Measurements from ENCODE around the gene CNPY1. TPM values are rescaled to one million over a fixed set of nuclear protein-coding genes. Genes with fewer than 3 reads are reported as not detected.

The CNPY1 gene
- total RNA-seq, 2 experiments from 2014 or later = not detected

DNA sequence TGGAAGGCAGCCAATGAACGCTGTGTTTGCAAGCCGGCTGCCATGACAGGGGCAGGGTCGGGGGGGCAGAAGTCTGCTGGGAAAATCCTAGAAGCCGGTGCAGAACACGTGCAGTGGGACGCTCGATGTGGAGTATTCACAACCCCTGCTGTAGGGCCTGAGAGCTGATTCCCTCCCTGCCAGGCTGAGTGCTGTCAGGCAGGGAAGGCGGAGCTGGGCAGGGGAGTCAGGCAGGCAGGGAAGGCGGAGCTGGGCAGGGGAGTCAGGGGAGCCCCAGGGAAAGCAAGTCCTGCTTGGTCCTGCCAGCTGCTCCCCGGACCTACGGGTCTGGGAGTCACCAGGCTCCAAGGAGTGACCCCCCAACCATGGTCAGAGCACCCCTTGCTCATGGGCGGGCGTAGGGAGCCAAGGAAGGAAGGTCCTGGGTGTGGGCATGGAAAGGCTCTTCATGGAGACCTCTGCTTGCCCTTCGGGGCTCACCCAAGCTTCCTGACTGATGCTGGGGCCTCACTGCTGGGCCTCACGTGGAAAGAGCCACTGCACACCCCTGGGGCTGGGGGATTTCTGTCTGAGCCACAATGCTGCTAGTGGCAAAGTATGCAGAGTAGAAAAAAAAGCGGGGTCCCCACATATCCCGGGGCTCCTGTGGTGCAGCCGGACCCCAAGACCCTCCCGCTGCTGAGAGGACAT is 4.2 kb downstream of the CNPY1 start:
- Histone ChIP-seq H3K27ac (ENCODE audit: low read depth in 1 of 2, low read length in 2 of 2) (no peak overlapping the region), H3K27me3 (ENCODE audit: control insufficient read depth in 1 of 2, insufficient read depth in 2 of 2, low read length in 2 of 2) (peaks cover 2 to 4% of the 10 kb centered on the region in 2 experiments), H3K36me3 (ENCODE audit: insufficient read depth, low read length) (no peaks in the 10 kb centered on the region), H3K4me3 (ENCODE audit: low read length) (no peak overlapping the region), H3K4me1 (ENCODE audit: insufficient read depth, low read length) (no peaks in the 10 kb centered on the region), H3K9me3 (ENCODE audit: control insufficient read depth in 1 of 2, insufficient read depth in 1 of 2, low read length in 2 of 2) (no peaks in the 10 kb centered on the region)
- Mint-ChIP-seq H3K27ac (no peak overlapping the region), H3K27me3 (peaks cover 26% of the 10 kb centered on the region), H3K9me3 (no peaks in the 10 kb centered on the region), H3K4me1 (ENCODE audit: low read depth) (no peaks in the 10 kb centered on the region), H3K4me3 (no peak overlapping the region), H3K36me3 (ENCODE audit: low read depth) (no peaks in the 10 kb centered on the region)
- ChIA-PET POLR2A (no interaction called here), CTCF (no interaction called here)
- TF ChIP-seq, protein P1, sequence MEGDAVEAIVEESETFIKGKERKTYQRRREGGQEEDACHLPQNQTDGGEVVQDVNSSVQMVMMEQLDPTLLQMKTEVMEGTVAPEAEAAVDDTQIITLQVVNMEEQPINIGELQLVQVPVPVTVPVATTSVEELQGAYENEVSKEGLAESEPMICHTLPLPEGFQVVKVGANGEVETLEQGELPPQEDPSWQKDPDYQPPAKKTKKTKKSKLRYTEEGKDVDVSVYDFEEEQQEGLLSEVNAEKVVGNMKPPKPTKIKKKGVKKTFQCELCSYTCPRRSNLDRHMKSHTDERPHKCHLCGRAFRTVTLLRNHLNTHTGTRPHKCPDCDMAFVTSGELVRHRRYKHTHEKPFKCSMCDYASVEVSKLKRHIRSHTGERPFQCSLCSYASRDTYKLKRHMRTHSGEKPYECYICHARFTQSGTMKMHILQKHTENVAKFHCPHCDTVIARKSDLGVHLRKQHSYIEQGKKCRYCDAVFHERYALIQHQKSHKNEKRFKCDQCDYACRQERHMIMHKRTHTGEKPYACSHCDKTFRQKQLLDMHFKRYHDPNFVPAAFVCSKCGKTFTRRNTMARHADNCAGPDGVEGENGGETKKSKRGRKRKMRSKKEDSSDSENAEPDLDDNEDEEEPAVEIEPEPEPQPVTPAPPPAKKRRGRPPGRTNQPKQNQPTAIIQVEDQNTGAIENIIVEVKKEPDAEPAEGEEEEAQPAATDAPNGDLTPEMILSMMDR (IDR thresholded peaks at IDR 0.05) = no peak
- intact Hi-C loops (cut with DNase I, micrococcal nuclease) = no loop called here
- ATAC-seq (ENCODE audit: poor library complexity) (no peak), DNase-seq (no peak)

DNA sequence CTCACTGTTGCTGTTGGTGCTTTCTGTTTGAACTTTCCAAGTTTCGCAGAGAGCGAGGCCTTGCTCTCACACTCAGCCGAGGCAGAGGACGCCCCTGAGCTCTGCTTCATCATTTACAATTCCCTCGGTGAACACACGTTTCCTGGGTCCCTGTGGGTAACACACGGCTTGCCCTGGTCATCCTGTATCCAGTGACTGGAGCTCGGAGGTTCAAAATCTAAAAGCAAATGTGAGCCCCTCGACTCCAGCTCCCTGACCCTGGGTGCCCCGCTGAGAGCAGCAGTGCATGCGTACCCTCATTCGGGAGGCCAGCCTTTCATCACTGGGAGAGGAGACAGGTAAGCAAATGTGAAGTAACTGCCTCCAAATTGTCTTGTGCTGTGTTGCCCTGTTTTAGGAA is 5.8 kb downstream of the CNPY1 start:
- Mint-ChIP-seq H3K36me3 (ENCODE audit: low read depth) (no peaks in the 10 kb centered on the region), H3K4me1 (ENCODE audit: low read depth) (no peaks in the 10 kb centered on the region), H3K27me3 (peaks cover 42% of the 10 kb centered on the region), H3K9me3 (no peaks in the 10 kb centered on the region), H3K4me3 (no peak overlapping the region), H3K27ac (no peak overlapping the region)
- ATAC-seq (ENCODE audit: poor library complexity) = no peak
- Histone ChIP-seq H3K36me3 (ENCODE audit: insufficient read depth, low read length) (no peaks in the 10 kb centered on the region), H3K27me3 (ENCODE audit: control insufficient read depth in 1 of 2, insufficient read depth in 2 of 2, low read length in 2 of 2) (peaks cover 12 to 20% of the 10 kb centered on the region in 2 experiments), H3K4me1 (ENCODE audit: insufficient read depth, low read length) (no peaks in the 10 kb centered on the region), H3K4me3 (ENCODE audit: low read length) (no peak overlapping the region), H3K9me3 (ENCODE audit: control insufficient read depth in 1 of 2, insufficient read depth in 1 of 2, low read length in 2 of 2) (no peaks in the 10 kb centered on the region), H3K27ac (ENCODE audit: low read depth in 1 of 2, low read length in 2 of 2) (no peak overlapping the region)
- CTCF ChIA-PET = no interaction called here
- POLR2A ChIA-PET = no interaction called here
- TF ChIP-seq, protein P1 (IDR thresholded peaks at IDR 0.05) = no peak
- no peak for DNase-seq
- intact Hi-C loops (cut with DNase I, micrococcal nuclease) = no loop called here

DNA sequence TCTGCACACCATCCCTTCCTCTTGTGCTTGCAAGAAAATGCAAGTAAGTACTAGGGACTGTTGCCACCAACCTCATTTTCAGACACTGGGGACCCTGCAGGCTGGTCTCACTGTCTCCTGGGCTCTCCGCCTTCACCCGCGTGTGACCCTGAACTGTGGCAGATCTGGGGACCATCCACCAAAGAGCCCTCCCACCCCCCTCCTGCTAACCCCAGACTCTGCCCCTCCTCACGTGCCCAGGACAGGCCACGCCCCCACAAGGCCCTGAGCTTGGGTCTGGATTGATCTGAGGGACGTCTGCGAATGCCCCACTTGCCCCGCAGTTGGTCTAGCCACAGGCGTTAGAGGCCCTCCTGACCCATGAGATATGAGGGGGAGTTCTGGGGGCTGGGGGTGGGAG is 8.1 kb downstream of the CNPY1 start:
- Mint-ChIP-seq H3K36me3 (ENCODE audit: low read depth) (no peaks in the 10 kb centered on the region), H3K9me3 (no peaks in the 10 kb centered on the region), H3K27me3 (peaks cover 64% of the 10 kb centered on the region), H3K27ac (no peak overlapping the region), H3K4me3 (no peak overlapping the region), H3K4me1 (ENCODE audit: low read depth) (peaks cover 10% of the 10 kb centered on the region)
- intact Hi-C loops (cut with DNase I, micrococcal nuclease) = no loop called here
- Histone ChIP-seq H3K4me3 (ENCODE audit: low read length) (no peak overlapping the region), H3K9me3 (ENCODE audit: control insufficient read depth in 1 of 2, insufficient read depth in 1 of 2, low read length in 2 of 2) (peaks cover 0 to 9% of the 10 kb centered on the region in 2 experiments), H3K27ac (ENCODE audit: low read depth in 1 of 2, low read length in 2 of 2) (no peak overlapping the region), H3K27me3 (ENCODE audit: control insufficient read depth in 1 of 2, insufficient read depth in 2 of 2, low read length in 2 of 2) (peaks cover 27 to 42% of the 10 kb centered on the region in 2 experiments), H3K4me1 (ENCODE audit: insufficient read depth, low read length) (peaks cover 8% of the 10 kb centered on the region), H3K36me3 (ENCODE audit: insufficient read depth, low read length) (no peaks in the 10 kb centered on the region)
- ChIA-PET POLR2A (no interaction called here), CTCF (no interaction called here)
- TF ChIP-seq, protein P1 (IDR thresholded peaks at IDR 0.05) = no peak
- no peak for ATAC-seq (ENCODE audit: poor library complexity)
- no peak for DNase-seq

All from CD4-positive, alpha-beta T cell (primary cell).